Retina (tissue), 1 donor: ENCODE measurements around the gene OR5M8.

ENCODE experiments used
- DNase-seq: peaks from one replicate; pipeline ENCODE4 v3.0.0-alpha.2; 2016

Gene OR5M8

DNA sequence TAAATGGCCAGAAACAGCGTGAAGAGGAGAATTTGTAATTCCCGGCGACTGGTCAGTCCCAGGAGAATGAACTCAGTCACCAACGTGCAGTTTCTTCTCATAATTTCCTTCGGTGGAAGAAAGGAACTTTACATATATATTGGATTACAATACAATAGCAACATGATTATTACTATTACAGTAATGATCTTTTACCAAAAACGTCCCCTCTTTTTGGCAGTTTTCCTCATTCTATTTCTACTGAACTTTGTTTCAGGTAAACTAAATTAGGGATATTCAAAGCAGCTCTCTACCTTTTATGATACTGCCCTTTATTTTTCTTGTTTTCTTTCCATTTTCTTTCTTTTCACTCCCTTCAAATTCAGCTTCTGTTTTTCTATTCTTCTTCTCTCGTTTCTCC lies at the start of gene OR5M8:
Gene OR5M8, minus strand, starts transcription at position 101 of the 400 bp plus-strand sequence. Its CDS starts 0 bp downstream, at position 101.
- DNase-seq = no peak

- no peak for DNase-seq
Observed at GRCh38 chr11:56533054-56533740, 42.0 kb upstream of the OR5M8 start.

GRCh38 chr11:56531856-56532255 lies 40.7 kb upstream of the OR5M8 start:
- no peak for DNase-seq

- no peak for DNase-seq
Observed at GRCh38 chr11:56522008-56522407, 30.8 kb upstream of the OR5M8 start.

GRCh38 chr11:56513280-56513679 lies 22.1 kb upstream of the OR5M8 start:
- no peak for DNase-seq

GRCh38 chr11:56509439-56509838 lies 18.3 kb upstream of the OR5M8 start:
- no peak for DNase-seq

DNA sequence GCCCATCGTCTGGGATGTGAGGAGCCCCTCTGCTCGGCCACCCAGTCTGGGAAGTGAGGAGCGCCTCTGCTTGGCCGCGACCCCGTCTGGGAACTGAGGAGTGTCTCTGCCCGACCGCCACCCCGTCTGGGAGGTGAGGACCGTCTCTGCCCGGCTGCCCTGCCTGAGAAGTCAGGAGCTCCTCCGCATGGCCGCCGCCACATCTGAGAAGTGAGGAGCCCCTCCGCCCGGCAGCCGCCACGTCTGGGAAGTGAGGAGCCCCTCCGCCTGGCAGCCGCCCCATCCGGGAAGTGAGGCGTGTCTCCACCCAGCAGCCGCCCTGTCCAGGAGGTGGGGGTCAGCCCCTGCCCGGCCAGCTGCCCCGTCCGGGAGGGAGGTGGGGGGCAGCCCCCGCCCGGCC lies 5.8 kb upstream of the OR5M8 start:
- DNase-seq = no peak

GRCh38 chr11:56495117-56495516 lies 3.9 kb upstream of the OR5M8 start:
- DNase-seq = no peak

- no peak for DNase-seq
Observed at GRCh38 chr11:56486801-56487200, 4.4 kb downstream of the OR5M8 start.

- no peak for DNase-seq
Observed at GRCh38 chr11:56474729-56475235, 16.4 kb downstream of the OR5M8 start.

- DNase-seq = no peak
Observed at GRCh38 chr11:56473252-56473651, 17.9 kb downstream of the OR5M8 start, which contains the start of gene OR5M3. Gene OR5M3 (minus strand): TSS chr11:56473352. CDS start chr11:56470497, 2,855 bp downstream.

- no peak for DNase-seq
Observed at GRCh38 chr11:56457076-56457475, 34.1 kb downstream of the OR5M8 start.

DNA sequence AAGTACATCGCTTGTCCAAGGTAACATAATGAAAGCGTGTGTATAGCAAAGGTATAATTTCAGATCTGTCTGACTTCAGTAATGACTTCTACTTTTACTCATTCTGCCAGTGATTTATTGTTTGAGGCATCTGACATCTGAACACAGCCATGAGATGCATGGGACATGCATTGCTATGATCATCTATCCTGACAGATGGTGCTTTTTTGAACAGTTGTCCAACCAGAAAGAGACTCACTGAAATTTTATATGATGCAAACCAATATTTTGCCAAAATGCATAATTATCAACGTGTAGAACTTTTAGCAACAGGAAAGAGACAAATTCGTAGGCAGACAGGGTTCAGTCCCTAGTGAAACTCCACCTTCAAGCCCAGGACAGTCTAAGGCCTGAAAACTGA lies 37.6 kb downstream of the OR5M8 start:
- no peak for DNase-seq
